GM10266 (cell line): ENCODE data around the gene ABCA1.
A peak's percentile ranks its signal among the peaks of the same experiment; 100 is the strongest.

ENCODE experiments used
- DNase-seq: peaks from one replicate; pipeline ENCODE4 v3.0.0; 2012; ENCODE audit errors: extremely low spot score
- TF ChIP-seq, protein P1 (sequence below): IDR thresholded peaks from 2 replicates; pipeline ENCODE4 v1.5.1; 2012; ENCODE audit warnings: mild to moderate bottlenecking, low read depth; ENCODE audit not compliant: control insufficient read depth, insufficient read depth; ENCODE audit errors: missing control alignments

Gene ABCA1

DNA sequence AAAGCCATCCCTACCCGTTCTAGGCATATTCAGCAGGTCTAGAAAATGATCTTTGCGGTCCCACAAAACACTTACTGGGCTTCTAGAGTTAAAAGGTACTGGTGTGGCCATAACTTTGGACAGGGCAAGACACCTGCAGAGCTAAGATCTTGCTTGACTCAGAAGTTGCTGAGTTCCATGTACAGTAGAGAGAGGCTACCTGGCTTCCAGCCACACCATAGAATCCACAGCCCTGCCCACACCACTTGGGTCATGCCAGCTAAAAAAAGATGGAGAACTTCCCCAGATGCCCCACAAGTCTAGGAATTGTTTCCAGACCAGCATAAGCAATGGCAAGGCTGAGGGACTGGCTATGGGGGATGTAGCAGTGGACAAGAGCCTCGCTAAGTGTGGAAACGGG is 52.1 kb downstream of the ABCA1 start:
- DNase-seq, result no peak
- TF ChIP-seq, protein P1, sequence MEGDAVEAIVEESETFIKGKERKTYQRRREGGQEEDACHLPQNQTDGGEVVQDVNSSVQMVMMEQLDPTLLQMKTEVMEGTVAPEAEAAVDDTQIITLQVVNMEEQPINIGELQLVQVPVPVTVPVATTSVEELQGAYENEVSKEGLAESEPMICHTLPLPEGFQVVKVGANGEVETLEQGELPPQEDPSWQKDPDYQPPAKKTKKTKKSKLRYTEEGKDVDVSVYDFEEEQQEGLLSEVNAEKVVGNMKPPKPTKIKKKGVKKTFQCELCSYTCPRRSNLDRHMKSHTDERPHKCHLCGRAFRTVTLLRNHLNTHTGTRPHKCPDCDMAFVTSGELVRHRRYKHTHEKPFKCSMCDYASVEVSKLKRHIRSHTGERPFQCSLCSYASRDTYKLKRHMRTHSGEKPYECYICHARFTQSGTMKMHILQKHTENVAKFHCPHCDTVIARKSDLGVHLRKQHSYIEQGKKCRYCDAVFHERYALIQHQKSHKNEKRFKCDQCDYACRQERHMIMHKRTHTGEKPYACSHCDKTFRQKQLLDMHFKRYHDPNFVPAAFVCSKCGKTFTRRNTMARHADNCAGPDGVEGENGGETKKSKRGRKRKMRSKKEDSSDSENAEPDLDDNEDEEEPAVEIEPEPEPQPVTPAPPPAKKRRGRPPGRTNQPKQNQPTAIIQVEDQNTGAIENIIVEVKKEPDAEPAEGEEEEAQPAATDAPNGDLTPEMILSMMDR, result no peak

DNA sequence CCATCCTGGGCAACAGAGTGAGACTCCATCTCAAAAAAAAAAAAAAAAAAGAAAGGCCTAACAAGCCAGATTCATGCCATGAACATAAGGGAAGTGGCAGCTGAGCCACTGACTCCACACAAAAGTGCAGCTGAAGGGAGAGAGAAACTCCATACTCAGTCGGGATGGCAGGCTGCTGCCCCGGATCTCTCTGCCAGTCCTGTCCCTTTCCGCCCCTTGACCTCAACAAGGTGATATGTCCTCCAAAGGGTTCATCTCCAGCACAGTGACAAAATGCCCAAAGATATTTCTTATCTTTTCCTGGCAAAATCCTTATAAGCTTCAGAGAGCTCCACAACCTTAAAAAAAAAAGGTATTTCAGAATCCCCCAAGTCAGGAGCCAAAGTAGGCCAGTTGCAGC is 52.6 kb downstream of the ABCA1 start:
- TF ChIP-seq, protein P1, result no peak
- no peak for DNase-seq

DNA sequence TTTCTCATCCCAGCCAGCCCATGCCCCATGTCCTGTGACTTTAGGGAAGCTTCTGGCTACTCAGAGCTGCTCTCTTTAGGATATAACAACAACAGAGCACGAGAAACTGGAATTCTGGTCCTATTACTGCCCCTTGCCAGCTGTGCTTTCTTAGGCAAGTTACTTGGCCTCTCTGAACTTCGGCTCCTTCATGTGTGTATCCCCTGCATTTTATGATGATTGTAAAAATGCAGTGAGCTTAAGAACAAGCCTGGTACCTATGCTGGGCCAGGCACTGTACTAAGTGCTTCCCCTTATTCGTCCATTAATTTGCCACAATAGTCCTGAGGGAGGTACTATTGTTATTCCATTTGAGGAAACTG is 54.5 kb downstream of the ABCA1 start:
- TF ChIP-seq, protein P1, result no peak
- DNase-seq, result no peak

DNA sequence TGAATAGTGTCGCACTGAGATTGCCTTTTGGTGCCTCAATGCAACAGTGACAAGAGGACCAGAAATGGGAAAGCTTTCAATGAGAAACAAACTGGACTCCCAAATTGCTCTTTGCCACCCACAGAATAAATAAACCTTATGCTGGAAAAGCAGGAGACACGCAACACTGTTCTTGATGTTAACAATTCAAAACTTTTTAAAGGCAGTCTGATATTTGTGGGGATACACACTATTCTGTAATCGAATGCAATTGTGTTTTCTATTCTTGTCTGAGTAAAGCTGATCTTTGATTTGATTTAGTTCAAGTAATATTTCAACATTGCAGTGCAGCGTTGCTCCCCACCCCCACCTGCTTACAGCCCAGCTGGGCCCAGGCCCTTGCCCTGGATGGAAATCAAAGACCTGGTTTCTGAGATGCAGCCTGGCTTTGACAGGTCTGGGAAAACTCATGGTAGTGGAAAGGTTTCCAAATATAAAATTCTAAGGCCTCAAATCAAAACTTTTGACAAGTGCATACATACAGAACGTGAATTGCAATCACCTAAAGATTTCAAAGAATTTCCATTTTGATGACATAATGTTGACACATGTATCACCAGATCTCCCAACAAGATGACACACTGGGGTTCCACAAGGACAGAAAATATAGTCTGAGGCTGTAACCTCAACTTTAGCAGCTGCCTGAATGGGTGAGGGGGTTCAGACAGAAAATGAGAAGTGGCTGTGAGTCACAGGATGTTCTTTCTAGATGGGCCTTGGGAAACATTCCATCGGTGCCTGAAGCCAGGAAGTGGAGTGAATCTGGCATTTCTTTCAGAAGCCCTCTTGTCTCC is 55.1 kb downstream of the ABCA1 start:
- no peak for DNase-seq
- TF ChIP-seq, protein P1, result no peak

DNA sequence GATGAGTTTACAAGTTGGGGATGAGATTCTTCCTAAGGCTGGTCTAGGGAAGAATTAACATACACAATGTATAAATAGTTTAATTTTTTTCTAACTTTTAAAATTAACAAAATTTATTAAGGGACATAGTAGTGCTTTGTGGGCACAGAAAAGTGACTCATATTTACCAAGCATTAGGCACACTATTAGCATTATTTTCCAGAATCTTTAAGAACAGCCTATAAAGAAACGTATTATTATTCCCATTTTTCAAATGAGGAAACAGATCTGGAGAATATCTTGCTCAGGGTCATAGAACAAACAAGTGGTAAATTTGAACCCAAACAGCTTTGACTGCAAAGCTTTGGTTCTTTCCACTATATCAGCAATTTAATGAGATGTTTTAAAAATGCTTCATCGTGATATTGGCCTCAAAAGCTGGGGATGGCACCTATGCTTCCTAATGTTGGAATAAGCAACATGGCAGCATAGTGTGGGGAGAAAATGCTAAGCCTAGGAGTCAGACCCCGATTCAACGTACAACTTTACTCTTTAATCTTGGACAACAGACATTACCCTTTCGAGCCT is 55.9 kb downstream of the ABCA1 start:
- DNase-seq, result no peak
- TF ChIP-seq, protein P1, result no peak

DNA sequence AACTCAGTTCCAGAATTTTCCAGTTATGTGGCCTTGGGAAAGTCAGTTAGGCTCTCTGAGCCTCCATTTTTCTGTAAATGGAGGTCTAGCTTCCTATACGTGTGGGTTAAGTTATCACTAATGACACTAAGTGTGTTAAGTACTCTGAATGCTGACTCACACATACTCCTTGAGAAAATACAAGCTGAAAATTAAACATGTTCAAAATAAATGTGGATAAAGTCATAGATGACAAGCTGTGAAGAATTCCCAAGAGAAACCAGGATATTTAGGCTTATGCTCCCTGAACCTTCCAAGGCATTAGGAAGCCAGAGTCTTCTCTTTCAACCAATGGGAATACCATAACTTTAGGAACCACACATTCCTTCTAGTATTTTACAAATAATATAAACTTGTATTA is 58.1 kb downstream of the ABCA1 start:
- TF ChIP-seq, protein P1, result no peak
- no peak for DNase-seq

DNA sequence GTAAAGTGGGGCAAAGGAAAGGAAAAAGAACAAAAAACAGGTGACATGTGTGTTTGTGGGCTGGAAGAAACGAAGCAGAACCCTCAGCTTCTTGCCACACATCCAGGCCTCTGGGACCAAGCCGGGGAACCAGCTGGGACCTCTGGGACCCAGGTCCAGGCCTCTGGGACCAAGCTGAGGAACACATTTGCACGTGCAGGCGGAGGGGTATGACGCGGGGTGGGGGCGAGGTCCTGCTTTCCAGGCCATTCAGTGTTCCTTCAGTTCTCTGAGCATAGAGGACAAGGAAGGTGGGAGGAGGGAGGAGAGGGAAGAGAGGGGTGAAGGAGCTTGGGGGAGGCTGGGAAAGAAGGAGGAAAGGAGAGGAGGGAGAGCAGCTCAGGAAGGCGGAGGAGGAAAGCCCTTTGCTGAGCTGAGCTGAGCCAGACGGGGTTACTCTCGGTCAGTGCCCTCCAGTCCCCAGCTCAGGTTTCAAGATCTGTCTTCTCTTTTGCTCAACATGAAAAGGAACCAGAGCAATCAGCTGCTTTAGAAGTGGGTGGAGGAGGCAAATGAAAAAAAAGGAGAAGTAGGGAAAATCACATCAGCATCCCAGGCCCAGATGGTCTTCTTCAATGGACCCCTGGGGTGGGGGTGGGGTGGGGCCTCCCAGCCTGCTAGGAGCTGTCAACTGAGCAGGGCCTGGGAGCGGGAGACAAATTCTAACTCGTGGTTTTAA is 59.1 kb downstream of the ABCA1 start:
- peak; percentile 82 for DNase-seq
- TF ChIP-seq, protein P1, result no peak
